ENCODE results near the gene ZMIZ1. TPM values are rescaled to one million over a fixed set of nuclear protein-coding genes. Genes with fewer than 3 reads are reported as not detected.

Gene ZMIZ1
- total and polyA plus RNA-seq, 2 experiments from 2014 or later = 9.2 to 30.9 TPM

GRCh38 chr10:79326361-79327089 lies 257.8 kb downstream of the ZMIZ1 start:
- no peak for ATAC-seq
- DNase-seq (ENCODE audit: low spot score) = no peak
- H3F3A ChIP-seq (replicated peaks; ENCODE audit: low read depth) = no peaks in the 10 kb centered on the region
- H3K36me3 Mint-ChIP-seq (ENCODE audit: low read depth) = no peaks in the 10 kb centered on the region
- H2AFZ ChIP-seq = no peak overlapping the region
- H3K36me3 ChIP-seq (ENCODE audit: insufficient read depth) = no peaks in the 10 kb centered on the region
- no peaks in the 10 kb centered on the region for H3K9me2 ChIP-seq (ENCODE audit: insufficient read depth)
- H3K4me3 ChIP-seq = no peak overlapping the region
- H3K27ac Mint-ChIP-seq = no peak overlapping the region
- no peaks in the 10 kb centered on the region for H3K9me3 Mint-ChIP-seq
- H3K79me2 ChIP-seq (replicated peaks; ENCODE audit: insufficient read depth) = no peaks in the 10 kb centered on the region
- no peak overlapping the region for H3K27ac ChIP-seq (ENCODE audit: low read depth)
- no peak overlapping the region for H3K4me2 ChIP-seq
- no peaks in the 10 kb centered on the region for H3K27me3 ChIP-seq (ENCODE audit: insufficient read depth)
- no peak for TF ChIP-seq STAT1 (IDR thresholded peaks at IDR 0.05; ENCODE audit: unreplicated experiment)
- no peak for TF ChIP-seq ZNF331 (CRISPR knock-in tag; IDR thresholded peaks at IDR 0.05; ENCODE audit: low read depth)
- no peak for TF ChIP-seq EZH2phosphoT487 (IDR thresholded peaks at IDR 0.05; ENCODE audit: unreplicated experiment)
- TF ChIP-seq ETS1 (IDR thresholded peaks at IDR 0.05) = no peak
- H3K4me1 Mint-ChIP-seq = no peaks in the 10 kb centered on the region
- no peaks in the 10 kb centered on the region for H4K20me1 ChIP-seq (replicated peaks; ENCODE audit: insufficient read depth)
- no peak overlapping the region for H3K4me3 Mint-ChIP-seq
- peaks cover 4% of the 10 kb centered on the region for H3K27me3 Mint-ChIP-seq (ENCODE audit: insufficient read depth, low read depth, poor library complexity)
- H3K4me1 ChIP-seq (ENCODE audit: insufficient read depth) = no peaks in the 10 kb centered on the region

- Mint-ChIP-seq H3K4me1 (no peaks in the 10 kb centered on the region), H3K4me3 (no peak overlapping the region), H3K27me3 (ENCODE audit: insufficient read depth, low read depth, poor library complexity) (peaks cover 4% of the 10 kb centered on the region), H3K27ac (no peak overlapping the region), H3K9me3 (peaks cover 2% of the 10 kb centered on the region; the same call in 2 of the 3 replicates), H3K36me3 (ENCODE audit: low read depth) (no peaks in the 10 kb centered on the region)
- Histone ChIP-seq H3K9me2 (ENCODE audit: insufficient read depth) (no peaks in the 10 kb centered on the region), H2AFZ (no peak overlapping the region), H3K27ac (ENCODE audit: low read depth) (no peak overlapping the region), H3K79me2 (replicated peaks; ENCODE audit: insufficient read depth) (no peaks in the 10 kb centered on the region), H3K36me3 (ENCODE audit: insufficient read depth) (no peaks in the 10 kb centered on the region), H3K4me2 (no peak overlapping the region), H3F3A (replicated peaks; ENCODE audit: low read depth) (no peaks in the 10 kb centered on the region), H3K27me3 (ENCODE audit: insufficient read depth) (no peaks in the 10 kb centered on the region), H3K4me1 (ENCODE audit: insufficient read depth) (no peaks in the 10 kb centered on the region), H3K4me3 (no peak overlapping the region), H4K20me1 (replicated peaks; ENCODE audit: insufficient read depth) (no peaks in the 10 kb centered on the region)
- ATAC-seq (no peak), DNase-seq (ENCODE audit: low spot score) (no peak)
- TF ChIP-seq ZNF331 (CRISPR knock-in tag; IDR thresholded peaks at IDR 0.05; ENCODE audit: low read depth) (no peak), JUNB (IDR thresholded peaks at IDR 0.05; ENCODE audit: unreplicated experiment) (no peak), REST (IDR thresholded peaks at IDR 0.05; ENCODE audit: unreplicated experiment) (no peak), ZNF462 (CRISPR knock-in tag; IDR thresholded peaks at IDR 0.05) (no peak), ETS1 (IDR thresholded peaks at IDR 0.05) (no peak), NANOG (IDR thresholded peaks at IDR 0.05; ENCODE audit: borderline replicate concordance) (no peak), EZH2phosphoT487 (IDR thresholded peaks at IDR 0.05; ENCODE audit: unreplicated experiment) (no peak), EZH2 (IDR thresholded peaks at IDR 0.05; ENCODE audit: low read depth, unreplicated experiment) (no peak)
These were observed 258.3 kb downstream of the ZMIZ1 start for GRCh38 chr10:79327090-79327457.

All from GM23338 (cell line).